Endothelial cell of umbilical vein (primary cell): ENCODE measurements around the gene PSMB5. TPM values are rescaled to one million over a fixed set of nuclear protein-coding genes. Genes with fewer than 3 reads are reported as not detected.

Experiments used
- BruUV-seq: library from RNA; stranded (reverse); fragments of 400-500 nt; replicated peaks from 2 replicates; lab custom pipeline; 2021; lab: Mats Ljungman, UMichigan
- CTCF ChIA-PET: fragments of 300-600, 350-600 bp; sonication (Branson Sonifier 250); formaldehyde crosslinking; loops from one replicate; lab custom pipeline; 2021; ENCODE audit warnings: antibody characterized with exemption, inconsistent platforms; lab: Charles Lee
- POLR2A ChIA-PET: fragments of 300-600, 350-600 bp; sonication (Branson Sonifier 250); formaldehyde crosslinking; loops from one replicate; lab custom pipeline; 2021; ENCODE audit warnings: antibody characterized with exemption, inconsistent platforms; lab: Charles Lee
- DNase-seq: peaks from one replicate; pipeline ENCODE4 v3.0.0-alpha.2; 2011; ENCODE audit warnings: low read depth, low spot score
- FAIRE-seq: peaks from 2 replicates; lab custom pipeline; 2011; peaks lifted over from hg19 to GRCh38; lab: Jason Lieb, UNC
- H2AFZ ChIP-seq: 2 replicates; pipeline ENCODE4 v1.6.0; 2012; ENCODE audit warnings: low read depth, low read length, control low read depth, inconsistent platforms
- H3K27ac ChIP-seq: 2 replicates; pipeline ENCODE4 v1.5.1; 2011; ENCODE audit warnings: low read depth, mild to moderate bottlenecking, control low read depth, low read length, moderate library complexity; ENCODE audit not compliant: insufficient read depth
- H3K27me3 ChIP-seq, 2 experiments: 2 replicates each; pipeline versions ENCODE4 v1.6.0 to v1.6.1; 2011; ENCODE audit warnings: low read length in 2 of 2, mixed read lengths in 1 of 2; ENCODE audit not compliant: control insufficient read depth in 2 of 2, insufficient read depth in 2 of 2
- H3K36me3 ChIP-seq, 2 experiments: 2 replicates in 1 of 2; 3 replicates in 1 of 2; pipeline ENCODE4 v1.5.1; 2011; ENCODE audit warnings: low read length in 2 of 2, mild to moderate bottlenecking in 1 of 2, moderate library complexity in 1 of 2; ENCODE audit not compliant: control insufficient read depth in 2 of 2, insufficient read depth in 2 of 2; ENCODE audit errors: extremely low read depth in 1 of 2
- H3K4me1 ChIP-seq: 3 replicates; pipeline ENCODE4 v1.5.1; 2011; ENCODE audit warnings: mild to moderate bottlenecking, low read length; ENCODE audit not compliant: control insufficient read depth, insufficient read depth; ENCODE audit errors: extremely low read depth
- H3K4me2 ChIP-seq: 2 replicates; pipeline ENCODE4 v1.6.1; 2011; ENCODE audit warnings: low read length, control low read depth, mixed read lengths; ENCODE audit not compliant: insufficient read depth
- H3K4me3 ChIP-seq, 3 experiments: fragments of 200-600 bp in 1 of 3; sonication (generic), shearing (Covaris generic) in 1 of 3; replicated peaks in 1 of 3; 2 replicates each; pipeline ENCODE4 v1.5.1; 2011 to 2016; ENCODE audit warnings: control low read depth in 3 of 3, low read length in 3 of 3, mild to moderate bottlenecking in 2 of 3, inconsistent platforms in 1 of 3, low read depth in 1 of 3, moderate library complexity in 1 of 3; ENCODE audit not compliant: insufficient read depth in 1 of 3
- H3K79me2 ChIP-seq: 2 replicates; pipeline ENCODE4 v1.6.0; 2012; ENCODE audit warnings: low read length, inconsistent platforms; ENCODE audit not compliant: control insufficient read depth, insufficient read depth
- H3K9ac ChIP-seq: replicated peaks from 2 replicates; pipeline ENCODE3; 2011; ENCODE audit warnings: low read length, control low read depth; ENCODE audit not compliant: insufficient read depth; ENCODE audit errors: extremely low read depth
- H3K9me1 ChIP-seq: replicated peaks from 3 replicates; pipeline ENCODE4 v1.6.0; 2011; ENCODE audit warnings: mild to moderate bottlenecking, low read length; ENCODE audit not compliant: control insufficient read depth, insufficient read depth; ENCODE audit errors: extremely low read depth
- H3K9me3 ChIP-seq: replicated peaks from 2 replicates; pipeline ENCODE4 v1.5.1; 2012; ENCODE audit warnings: low read length, inconsistent platforms; ENCODE audit not compliant: control insufficient read depth, insufficient read depth
- H4K20me1 ChIP-seq: replicated peaks from 2 replicates; pipeline ENCODE3; 2011; ENCODE audit warnings: mild to moderate bottlenecking, low read length; ENCODE audit not compliant: control insufficient read depth, insufficient read depth; ENCODE audit errors: extremely low read depth
- FOS ChIP-seq: IDR thresholded peaks from 2 replicates; pipeline ENCODE4 v1.6.1; 2011; ENCODE audit warnings: mild to moderate bottlenecking, low read length, moderate library complexity, borderline replicate concordance; ENCODE audit not compliant: insufficient read depth
- JUN ChIP-seq: IDR thresholded peaks from 2 replicates; pipeline ENCODE4 v1.6.1; 2011; ENCODE audit warnings: borderline replicate concordance, low read depth; ENCODE audit not compliant: insufficient read length, insufficient read depth
- MYC ChIP-seq: IDR thresholded peaks from one replicate; pipeline ENCODE4 v1.6.1; 2011; ENCODE audit warnings: mild to moderate bottlenecking, low read depth, low read length
- POLR2A ChIP-seq: IDR thresholded peaks from 2 replicates; pipeline ENCODE4 v1.6.1; 2012; ENCODE audit warnings: low read depth, mild to moderate bottlenecking, control low read depth, low read length
- POLR2AphosphoS5 ChIP-seq: IDR thresholded peaks from 2 replicates; pipeline ENCODE4 v1.6.1; 2012; ENCODE audit warnings: low read depth, mild to moderate bottlenecking, control low read depth, low read length, moderate library complexity; ENCODE audit not compliant: insufficient read depth
- dilution Hi-C: fragments of 300-500 bp; cut with MboI; formaldehyde crosslinking; loops from one replicate; pipeline ENCODE4 v1.15.0; 2019; ENCODE audit warnings: low sequenced_read_pairs; ENCODE audit not compliant: extremely low pct_ligation_motif_present
- intact Hi-C: fragments of 100-400 bp; cut with micrococcal nuclease; formaldehyde crosslinking; loops from one replicate; pipeline ENCODE4 v1.10.0; 2022
- polyA plus RNA-seq, 4 experiments: library from polyadenylated mRNA; depleted of rRNA in 3 of 4; stranded (reverse) in 3 of 4; unstranded in 1 of 4; fragments of >200 nt; gene quantifications; 2 replicates each; pipeline versions ENCODE4 v1.2.1 to v1.2.3, GENCODE V29; 2011 to 2012; ENCODE audit warnings: missing spikeins in 1 of 4
- total RNA-seq: library from RNA; stranded (reverse); gene quantifications from 2 replicates; pipeline ENCODE4 v1.2.3, GENCODE V29; 2021
- TF ChIP-seq, protein P1 (sequence below), 2 donors: IDR thresholded peaks; 1 replicate in 1 of 2; 2 replicates in 1 of 2; pipeline ENCODE4 v1.5.1; 2011; ENCODE audit warnings: low read length in 2 of 2, mild to moderate bottlenecking in 2 of 2, moderate library complexity in 2 of 2, control low read depth in 1 of 2, inconsistent platforms in 1 of 2, low read depth in 1 of 2; ENCODE audit not compliant: insufficient read depth in 1 of 2; ENCODE audit errors: extremely low read depth in 1 of 2

PSMB5 gene
- total and polyA plus RNA-seq, 2 donors (not counting 3 experiments of a cell fraction or from before 2014, with no cell fraction given): 236 to 464 TPM

DNA sequence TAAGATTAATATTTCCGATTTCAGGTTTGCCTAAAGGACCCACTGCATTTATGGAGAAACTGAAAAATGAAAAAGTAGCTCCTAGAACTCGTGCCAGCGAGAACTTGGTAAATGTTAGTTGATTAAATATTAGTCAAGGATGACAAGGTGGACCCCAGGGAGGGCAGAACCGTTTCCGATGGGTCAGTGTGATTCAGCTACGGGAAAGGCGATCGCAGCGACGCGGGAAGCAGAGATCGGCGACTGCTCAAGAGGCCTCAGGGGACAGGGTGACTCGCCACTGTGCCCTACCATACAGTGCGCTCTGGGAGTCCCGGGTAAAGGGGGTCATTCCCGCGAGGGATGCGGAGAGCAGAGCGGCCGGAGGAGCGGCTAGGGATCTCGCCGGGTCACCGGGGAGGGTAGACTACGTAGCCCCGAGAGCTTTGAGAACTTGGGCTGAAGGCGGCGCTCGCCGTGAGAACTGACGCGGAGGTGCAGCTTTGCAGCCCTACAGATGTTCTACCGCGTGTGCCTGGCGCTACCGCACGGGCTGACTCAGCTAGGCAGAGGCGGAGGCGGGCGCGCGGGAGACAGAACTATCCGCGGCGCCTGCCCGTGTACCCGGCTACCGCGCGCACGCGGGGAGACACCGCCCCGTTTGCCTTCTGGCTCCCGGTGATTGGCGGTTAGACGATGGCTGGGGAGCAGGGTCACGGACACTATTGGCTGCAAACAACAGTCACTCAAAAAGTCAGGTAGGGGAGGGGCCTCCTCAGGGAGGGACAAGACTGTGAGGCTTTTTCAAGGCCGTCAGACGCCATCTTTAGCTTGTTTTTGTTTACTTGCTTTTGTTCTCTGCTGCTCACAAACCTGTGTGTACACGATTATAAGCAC lies 27.9 kb downstream of the PSMB5 start:
- dilution Hi-C loops: no loop called here
- peak; percentile 95 for FAIRE-seq

More for the DNA sequence above, 27.9 kb downstream of the PSMB5 start:
- peaks cover 29% of the 10 kb centered on the region for H3K4me1 ChIP-seq
- H2AFZ ChIP-seq: peak overlapping the region; percentile 90
- peak overlapping the region; percentile 93 for H3K4me2 ChIP-seq
- no peaks in the 10 kb centered on the region for H3K79me2 ChIP-seq
- H3K36me3 ChIP-seq: no peaks in the 10 kb centered on the region
- H3K27me3 ChIP-seq: no peaks in the 10 kb centered on the region
- ChIA-PET CTCF (interaction anchor here (0.5 to 4.1 kb wide), 26 partner anchors 9 to 436 kb away, joined by 3 to 69 read pairs (median 5); partner anchors contain the start of genes ACIN1, AJUBA, C14orf119 and CDH24), POLR2A (interaction anchor here (0.7 to 1.5 kb wide), 6 partner anchors 17 to 55 kb away, joined by 3 to 7 read pairs (median 4); partner anchors contain the start of gene CDH24)
- intact Hi-C loops: loop anchor here (1.0 to 2.0 kb wide), 4 partner anchors 24 to 77 kb away; partner anchors contain the start of genes AJUBA, PRMT5 and PSMB5
- TF ChIP-seq JUN: no peak
- TF ChIP-seq, protein P1, sequence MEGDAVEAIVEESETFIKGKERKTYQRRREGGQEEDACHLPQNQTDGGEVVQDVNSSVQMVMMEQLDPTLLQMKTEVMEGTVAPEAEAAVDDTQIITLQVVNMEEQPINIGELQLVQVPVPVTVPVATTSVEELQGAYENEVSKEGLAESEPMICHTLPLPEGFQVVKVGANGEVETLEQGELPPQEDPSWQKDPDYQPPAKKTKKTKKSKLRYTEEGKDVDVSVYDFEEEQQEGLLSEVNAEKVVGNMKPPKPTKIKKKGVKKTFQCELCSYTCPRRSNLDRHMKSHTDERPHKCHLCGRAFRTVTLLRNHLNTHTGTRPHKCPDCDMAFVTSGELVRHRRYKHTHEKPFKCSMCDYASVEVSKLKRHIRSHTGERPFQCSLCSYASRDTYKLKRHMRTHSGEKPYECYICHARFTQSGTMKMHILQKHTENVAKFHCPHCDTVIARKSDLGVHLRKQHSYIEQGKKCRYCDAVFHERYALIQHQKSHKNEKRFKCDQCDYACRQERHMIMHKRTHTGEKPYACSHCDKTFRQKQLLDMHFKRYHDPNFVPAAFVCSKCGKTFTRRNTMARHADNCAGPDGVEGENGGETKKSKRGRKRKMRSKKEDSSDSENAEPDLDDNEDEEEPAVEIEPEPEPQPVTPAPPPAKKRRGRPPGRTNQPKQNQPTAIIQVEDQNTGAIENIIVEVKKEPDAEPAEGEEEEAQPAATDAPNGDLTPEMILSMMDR (IDR thresholded peaks at IDR 0.05; ENCODE audit: extremely low read depth in 1 of 2, insufficient read depth in 1 of 2, low read depth in 1 of 2, low read length in 2 of 2): peak; percentile 7 to 34
- peak; percentile 97 for TF ChIP-seq POLR2A
- TF ChIP-seq POLR2AphosphoS5: peak; percentile 95
- TF ChIP-seq MYC: peak; percentile 39
- peak; percentile 13 for TF ChIP-seq FOS
- no peaks in the 10 kb centered on the region for H4K20me1 ChIP-seq
- H3K9me1 ChIP-seq: no peaks in the 10 kb centered on the region
- H3K9me3 ChIP-seq: no peaks in the 10 kb centered on the region
- peak overlapping the region; percentile 93 for H3K9ac ChIP-seq
- TSS peak; percentile 42 for BruUV-seq
- peak; percentile 99 for DNase-seq
- H3K4me3 ChIP-seq: peak overlapping the region; percentile 38 to 78 (median 56)
- peak overlapping the region; percentile 89 for H3K27ac ChIP-seq
